Aorta (tissue), 5 donors: ENCODE results near the gene TMEM80. TPM values are rescaled to one million over a fixed set of nuclear protein-coding genes. Genes with fewer than 3 reads are reported as not detected.

Source experiments
- ATAC-seq: fragments of 200-7000 bp; cut with Tn5 transposase; one replicate; pipeline ENCODE4 v1.9.1; 2022; ENCODE audit warnings: moderate library complexity; ENCODE audit not compliant: low FRiP score
- DNase-seq, 2 donors: peaks; one replicate each; pipeline ENCODE4 v3.0.0-alpha.2; 2020
- H3K27ac ChIP-seq, 2 donors: one replicate each; pipeline ENCODE4 v1.5.1; 2013; ENCODE audit warnings: low read length in 2 of 2, mild to moderate bottlenecking in 2 of 2, moderate library complexity in 2 of 2, control low read depth in 1 of 2, inconsistent platforms in 1 of 2, low read depth in 1 of 2
- H3K27me3 ChIP-seq, 2 donors: one replicate each; pipeline ENCODE4 v1.6.1; 2013; ENCODE audit warnings: control low read depth in 1 of 2, low read length in 1 of 2, mild to moderate bottlenecking in 1 of 2, moderate library complexity in 1 of 2; ENCODE audit not compliant: insufficient read depth in 2 of 2, control insufficient read depth in 1 of 2
- H3K36me3 ChIP-seq, 2 donors: one replicate each; pipeline ENCODE4 v1.6.1; 2013; ENCODE audit warnings: control low read depth in 1 of 2, low read length in 1 of 2, mild to moderate bottlenecking in 1 of 2; ENCODE audit not compliant: insufficient read depth in 2 of 2, control insufficient read depth in 1 of 2
- H3K4me1 ChIP-seq, 2 donors: one replicate each; pipeline ENCODE4 v1.6.1; 2013; ENCODE audit warnings: low read length in 2 of 2, control low read depth in 1 of 2, mild to moderate bottlenecking in 1 of 2, moderate library complexity in 1 of 2; ENCODE audit not compliant: insufficient read depth in 2 of 2, control insufficient read depth in 1 of 2
- H3K4me3 ChIP-seq, 2 donors: one replicate each; pipeline ENCODE4 v1.5.1; 2013; ENCODE audit warnings: low read length in 2 of 2, control low read depth in 1 of 2, mild to moderate bottlenecking in 1 of 2
- H3K9me3 ChIP-seq: one replicate; pipeline ENCODE4 v1.6.1; 2013; ENCODE audit warnings: mild to moderate bottlenecking, low read length; ENCODE audit not compliant: control insufficient read depth
- WGBS, 2 donors: extraction: QIAGEN DNeasy Blood & Tissue Kit; methylation state at CpG; one replicate each; pipeline ENCODE4 v1.1.7; 2013; 5-methylcytosine and 5-hydroxymethylcytosine counted together
- intact Hi-C, 2 donors: fragments of 100-400 bp; cut with DNase I; formaldehyde crosslinking; loops; one replicate each; pipeline versions ENCODE4 v1.14.2 to v1.15.0; 2022
- polyA plus RNA-seq, 2 donors: library from polyadenylated mRNA; stranded (reverse); fragments of 200-250 nt; gene quantifications; one replicate each; pipeline ENCODE4 v1.2.3, GENCODE V29; 2013
- total RNA-seq, 2 donors: library from RNA; stranded (reverse); fragmentation: NEBNext Ultra II Directional; extraction: Animal tissue kit (Norgen Biotek cat#: 25700); gene quantifications; one replicate each; pipeline ENCODE4 v1.2.1, GENCODE V29; 2021
- donor health status: healthy with polysubstance abuse.
- donor health status: Bipolar disorder and iron deficiency.
- donor health status: DM: no; HTN: no; CAD: no.
- donor health status: DM: no; HTN: no; CAD: no.
- donor health status: DM: yes; HTN: yes; CAD: no.

TMEM80 gene
- total and polyA plus RNA-seq, 4 donors = 8.4 to 31.2 (median 19.3) TPM

DNA sequence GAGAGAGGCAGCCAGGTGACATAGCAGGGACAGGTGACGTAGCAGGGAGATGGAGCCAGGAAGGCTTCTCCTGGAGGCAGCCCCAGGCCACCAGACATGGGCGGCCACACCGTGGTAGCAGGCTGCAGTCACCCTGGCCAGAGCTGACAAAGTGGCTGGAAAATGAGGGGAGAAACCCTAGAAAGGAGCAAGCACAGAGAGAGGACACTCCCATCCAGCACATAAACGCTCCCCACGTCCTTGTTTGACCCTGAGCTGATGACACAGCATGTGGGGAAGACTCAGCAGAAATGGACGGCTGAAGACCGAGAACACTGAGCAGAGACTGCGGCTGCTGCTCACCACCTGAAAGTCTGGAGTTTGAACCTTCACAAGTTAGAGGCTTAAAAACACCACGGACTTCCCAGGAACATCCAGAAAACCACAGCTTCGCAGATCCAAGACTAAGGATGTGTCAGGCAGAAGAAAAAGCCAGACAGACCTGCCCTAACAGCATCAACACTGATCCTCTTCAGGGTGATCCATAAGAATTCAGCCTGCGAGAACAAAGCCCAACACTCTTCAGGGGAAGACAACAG, 29.8 kb upstream of the TMEM80 start:
- Histone ChIP-seq H3K27ac (no peak overlapping the region), H3K4me1 (no peaks in the 10 kb centered on the region), H3K4me3 (no peak overlapping the region), H3K9me3 (no peaks in the 10 kb centered on the region), H3K36me3 (no peaks in the 10 kb centered on the region), H3K27me3 (no peaks in the 10 kb centered on the region)
- intact Hi-C loops = loop anchor here in 1 of 2 donors (5.0 kb wide), 1 partner anchor 62 kb away; no protein-coding TSS in a partner anchor
- DNase-seq (no peak), ATAC-seq (peak; percentile 62)
- WGBS, 2 donors = 88 to 89% methylated on average over 11 of the region's 11 CpGs

DNA sequence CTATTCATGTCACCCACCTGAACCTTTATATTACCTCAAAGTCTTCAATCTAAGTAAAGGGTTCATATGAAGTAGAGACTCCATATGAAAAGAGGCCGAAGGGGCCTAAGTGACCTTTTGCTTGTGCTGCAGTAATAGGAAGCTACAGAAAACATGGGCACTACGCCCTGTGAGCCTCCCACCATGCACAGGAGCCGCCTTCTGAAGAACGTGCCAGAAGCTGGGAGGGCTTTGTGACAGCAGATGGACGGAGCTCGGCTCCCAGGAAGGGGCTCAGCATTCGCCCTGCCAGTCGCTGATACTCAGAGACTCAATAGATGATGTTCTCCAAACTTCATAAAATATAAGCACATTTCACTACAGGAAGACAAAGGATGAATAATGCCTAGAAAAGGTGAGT, 21.8 kb upstream of the TMEM80 start:
- WGBS, 2 donors = 86 to 92% methylated on average over 8 of the region's 8 CpGs
- Histone ChIP-seq H3K9me3 (no peaks in the 10 kb centered on the region), H3K4me1 (no peaks in the 10 kb centered on the region), H3K36me3 (peaks cover 0 to 6% of the 10 kb centered on the region in 2 donors), H3K27me3 (no peaks in the 10 kb centered on the region), H3K27ac (no peak overlapping the region), H3K4me3 (no peak overlapping the region)
- intact Hi-C loops = no loop called here
- DNase-seq (no peak), ATAC-seq (no peak)

DNA sequence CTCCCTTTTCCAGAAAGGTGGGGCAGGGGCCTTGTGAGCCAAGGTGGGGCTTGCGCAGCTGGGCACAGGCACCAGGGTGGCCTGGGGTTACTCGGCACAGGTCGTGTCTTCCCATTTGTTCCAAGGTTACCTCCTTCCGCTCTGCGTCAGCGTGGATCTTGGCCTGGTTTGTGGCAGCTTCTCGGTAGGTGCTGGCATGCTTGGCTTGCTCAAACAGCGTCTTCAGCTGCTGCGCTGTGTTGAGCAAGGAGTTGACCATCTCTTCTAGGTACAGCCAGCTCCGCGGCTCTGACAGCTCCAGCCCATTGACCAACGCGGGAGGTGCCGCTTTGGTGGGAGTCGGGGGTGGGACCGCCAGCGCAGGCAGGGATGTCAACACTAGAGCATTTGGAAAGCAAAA, 21.2 kb upstream of the TMEM80 start:
- DNase-seq = no peak
- intact Hi-C loops = no loop called here
- H3K9me3 ChIP-seq = no peaks in the 10 kb centered on the region
- H3K36me3 ChIP-seq = peaks cover 0 to 6% of the 10 kb centered on the region in 2 donors
- ATAC-seq = no peak
- no peak overlapping the region for H3K27ac ChIP-seq
- WGBS, 2 donors = 89 to 91% methylated on average over 17 of the region's 17 CpGs
- no peaks in the 10 kb centered on the region for H3K4me1 ChIP-seq
- H3K4me3 ChIP-seq = no peak overlapping the region
- no peaks in the 10 kb centered on the region for H3K27me3 ChIP-seq

DNA sequence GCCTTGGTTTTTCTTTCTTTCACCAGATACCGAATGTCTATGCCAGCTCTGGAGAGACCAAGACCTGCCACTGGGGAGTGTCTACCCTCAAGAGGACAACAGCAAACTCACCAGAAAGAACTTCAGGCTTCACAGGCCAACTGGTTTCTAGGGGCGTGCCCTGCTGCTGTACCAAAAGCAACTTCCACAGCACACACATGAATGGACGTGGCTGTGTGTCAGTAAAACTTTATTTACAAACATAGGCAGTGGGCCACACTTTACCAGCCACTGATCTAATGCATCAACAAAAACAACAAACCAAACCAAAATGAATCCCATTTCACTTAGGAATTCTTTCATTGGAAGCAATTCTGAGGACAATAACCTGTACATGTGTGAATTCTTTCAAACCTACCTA, 17.3 kb upstream of the TMEM80 start:
- ATAC-seq = no peak
- H3K9me3 ChIP-seq = no peaks in the 10 kb centered on the region
- H3K27ac ChIP-seq = no peak overlapping the region
- no peaks in the 10 kb centered on the region for H3K4me1 ChIP-seq
- peaks cover 3 to 6% of the 10 kb centered on the region in 2 donors for H3K36me3 ChIP-seq
- no peak overlapping the region for H3K4me3 ChIP-seq
- intact Hi-C loops = no loop called here
- DNase-seq = no peak
- no peaks in the 10 kb centered on the region for H3K27me3 ChIP-seq
- WGBS, 2 donors = 83 to 90% methylated on average over 3 of the region's 3 CpGs

DNA sequence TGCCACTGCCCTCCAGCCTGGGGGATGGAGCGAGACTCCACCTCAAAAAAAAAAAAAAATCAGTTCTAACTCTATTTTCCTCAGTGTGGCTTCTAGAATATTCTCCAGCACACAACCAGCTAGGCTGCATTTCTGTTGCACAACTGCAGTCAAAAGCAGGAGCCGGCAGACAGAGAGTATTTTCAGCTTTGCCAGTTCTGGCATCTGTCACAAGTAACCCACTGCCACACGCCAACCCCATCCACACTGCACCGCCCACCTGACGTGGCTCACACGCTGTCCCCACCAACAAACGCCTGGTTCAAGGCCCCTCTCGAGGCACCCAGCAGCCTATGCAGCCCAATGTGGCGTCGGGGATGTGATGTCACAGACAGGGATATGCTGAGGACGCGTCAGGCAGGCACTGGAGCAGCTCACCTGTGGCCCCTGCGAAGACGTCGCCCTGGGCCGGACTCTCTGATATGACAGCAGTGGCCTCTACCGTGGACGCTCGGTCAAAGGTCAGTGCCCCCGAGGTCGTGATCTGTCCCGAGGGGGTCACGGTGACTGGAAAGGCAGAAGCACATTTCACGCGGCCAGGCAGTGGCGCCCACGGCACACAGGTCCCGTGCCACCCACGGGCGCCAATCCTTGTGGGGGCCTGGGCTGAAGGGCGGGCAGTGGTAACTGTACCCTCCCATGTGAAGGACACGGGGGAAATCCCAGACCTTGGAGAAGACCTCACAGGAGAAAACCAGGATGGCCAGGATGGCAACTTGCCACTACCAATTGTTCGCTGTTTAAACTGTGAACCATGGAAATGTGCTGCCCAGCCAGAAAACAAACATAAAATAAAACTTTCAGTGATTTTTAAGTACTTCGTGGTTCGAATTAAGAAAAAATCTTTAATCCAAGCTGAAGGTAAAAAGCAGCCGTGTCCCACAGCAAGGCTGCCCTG, 16.1 kb upstream of the TMEM80 start:
- 92 to 93% methylated on average over 36 of the region's 36 CpGs for WGBS, 2 donors
- Histone ChIP-seq H3K36me3 (peaks cover 3% of the 10 kb centered on the region in 2 donors), H3K27ac (no peak overlapping the region), H3K4me3 (no peak overlapping the region), H3K9me3 (no peaks in the 10 kb centered on the region), H3K4me1 (no peaks in the 10 kb centered on the region), H3K27me3 (no peaks in the 10 kb centered on the region)
- intact Hi-C loops = no loop called here
- ATAC-seq (no peak), DNase-seq (peak in 1 of 2 donors; percentile 77)

DNA sequence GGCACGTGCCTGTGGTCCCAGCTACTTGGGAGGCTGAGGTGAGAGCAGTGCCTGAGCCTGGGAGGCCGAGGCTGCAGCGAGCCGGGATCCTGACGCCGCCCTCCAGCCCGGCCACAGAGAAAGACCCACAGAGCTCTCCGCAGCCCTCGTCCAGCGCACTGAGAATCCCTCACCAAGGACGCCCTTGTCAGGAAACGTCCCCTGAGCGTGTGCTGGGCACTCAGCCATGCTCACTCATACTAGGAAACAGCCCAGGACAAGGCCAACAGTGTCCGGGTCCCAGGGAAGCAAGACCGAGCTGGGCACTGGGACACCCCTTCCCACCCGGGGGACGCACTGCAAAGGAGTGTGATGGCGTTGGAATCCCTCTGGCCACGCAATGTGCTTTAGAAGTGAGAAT, 15.1 kb upstream of the TMEM80 start:
- DNase-seq = no peak
- Histone ChIP-seq H3K4me1 (no peaks in the 10 kb centered on the region), H3K4me3 (no peak overlapping the region), H3K27me3 (no peaks in the 10 kb centered on the region), H3K27ac (no peak overlapping the region), H3K36me3 (peaks cover 2 to 3% of the 10 kb centered on the region in 2 donors), H3K9me3 (no peaks in the 10 kb centered on the region)
- intact Hi-C loops = no loop called here
- no peak for ATAC-seq
- WGBS, 2 donors = 87% methylated on average over 19 of the region's 19 CpGs

DNA sequence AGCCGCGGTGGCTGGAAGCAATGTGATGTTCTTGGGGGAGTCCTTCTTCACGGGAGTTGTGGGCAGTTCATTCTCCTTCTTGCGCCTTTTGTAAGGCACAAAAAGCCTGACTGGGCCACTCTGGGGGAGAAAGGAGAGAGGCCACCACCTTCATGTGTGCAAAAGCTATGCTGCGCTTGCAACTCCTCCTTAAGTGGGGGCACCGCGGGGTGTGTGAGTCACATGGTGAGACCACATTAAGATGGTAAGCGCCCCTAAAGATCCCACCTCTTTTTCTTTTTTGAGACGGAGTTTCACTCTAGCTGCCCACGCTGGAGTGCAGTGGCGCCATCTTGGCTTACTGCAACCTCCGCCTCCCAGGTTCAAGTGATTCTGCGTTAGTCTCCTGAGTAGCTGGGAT, 14.6 kb upstream of the TMEM80 start:
- WGBS, 2 donors = 93 to 95% methylated on average over 13 of the region's 13 CpGs
- ATAC-seq = no peak
- DNase-seq = no peak
- Histone ChIP-seq H3K9me3 (no peaks in the 10 kb centered on the region), H3K36me3 (peaks cover 2 to 3% of the 10 kb centered on the region in 2 donors), H3K4me1 (no peaks in the 10 kb centered on the region), H3K27ac (no peak overlapping the region), H3K27me3 (no peaks in the 10 kb centered on the region), H3K4me3 (no peak overlapping the region)
- intact Hi-C loops = no loop called here

DNA sequence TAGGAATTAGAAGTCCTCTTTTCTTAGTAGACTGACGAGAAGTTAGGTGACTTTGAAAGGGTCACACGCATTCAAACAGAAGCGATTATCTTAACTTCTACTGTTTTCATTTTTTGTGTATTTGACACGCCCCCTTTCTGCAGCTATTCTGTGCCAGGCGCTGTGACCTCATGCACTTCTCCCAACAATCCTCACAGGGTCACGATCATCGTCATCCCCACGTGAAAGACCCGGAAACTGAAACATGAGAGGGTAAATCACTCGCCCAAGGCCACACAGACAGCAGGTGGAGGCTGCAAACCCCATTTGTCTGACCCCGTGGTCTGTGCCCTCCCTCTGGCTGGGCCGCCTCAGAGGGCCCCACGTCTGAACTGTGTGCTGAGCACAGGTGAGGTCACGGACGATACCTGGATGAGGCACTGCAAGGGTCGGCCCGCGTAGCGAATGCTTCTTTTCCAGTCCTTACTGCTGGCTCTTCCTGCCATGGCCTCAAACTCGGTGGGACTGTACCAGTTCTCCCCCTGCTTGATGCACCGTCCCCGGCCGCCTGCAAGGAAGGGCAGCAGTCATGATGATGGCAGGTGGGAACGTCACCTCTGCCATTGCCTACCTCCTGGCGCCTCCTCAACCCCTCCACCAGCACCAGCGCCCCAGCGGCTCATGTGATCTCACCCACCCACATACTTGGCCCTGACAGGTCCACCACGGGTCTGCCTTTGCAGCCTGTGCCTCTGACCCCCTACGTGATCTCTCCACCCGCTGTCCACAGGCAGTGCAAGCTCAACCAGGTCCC, 9.0 kb upstream of the TMEM80 start:
- DNase-seq (no peak), ATAC-seq (no peak)
- H3K27ac ChIP-seq = no peak overlapping the region
- no peak overlapping the region for H3K4me3 ChIP-seq
- no peaks in the 10 kb centered on the region for H3K9me3 ChIP-seq
- no peaks in the 10 kb centered on the region for H3K4me1 ChIP-seq
- WGBS, 2 donors = 89 to 92% methylated on average over 30 of the region's 30 CpGs
- intact Hi-C loops = no loop called here
- H3K27me3 ChIP-seq = no peaks in the 10 kb centered on the region
- H3K36me3 ChIP-seq = peaks cover 3 to 4% of the 10 kb centered on the region in 2 donors
